Liver (tissue), 3 donors: ENCODE measurements around the gene NXPE4.

Source experiments
- CTCF ChIP-seq: fragments of 150-350 bp; IDR thresholded peaks from 2 replicates; pipeline ENCODE4 v1.5.1; 2017; ENCODE audit warnings: improper control_type of control experiment, low read depth, low read length; ENCODE audit not compliant: missing input control
- MAX ChIP-seq: IDR thresholded peaks from 2 replicates; pipeline ENCODE4 v1.6.1; 2016; ENCODE audit warnings: antibody characterized with exemption
- RXRA ChIP-seq, 2 donors: IDR thresholded peaks; 2 replicates each; pipeline ENCODE4 v1.6.1; 2017 to 2018; ENCODE audit warnings: antibody characterized with exemption in 2 of 2, mild to moderate bottlenecking in 1 of 2
- ZBTB33 ChIP-seq: IDR thresholded peaks from 2 replicates; pipeline ENCODE4 v1.6.1; 2016; ENCODE audit warnings: antibody characterized with exemption
- donor health status: healthy.
- donor health status: healthy.

GRCh38 chr11:114621072-114621471 lies 25.5 kb upstream of the NXPE4 start:
- TF ChIP-seq ZBTB33, result no peak
- no peak for TF ChIP-seq CTCF
- no peak for TF ChIP-seq RXRA (IDR thresholded peaks at IDR 0.05)
- TF ChIP-seq MAX, result no peak
